Endothelial cell (in vitro differentiated cells): ENCODE results near the gene DISC1. TPM values are rescaled to one million over a fixed set of nuclear protein-coding genes. Genes with fewer than 3 reads are reported as not detected.

Source experiments
- DNase-seq: peaks from one replicate; pipeline ENCODE4 v3.0.0; 2021; ENCODE audit warnings: low spot score
- H3K27ac Mint-ChIP-seq: one replicate; pipeline ENCODE4 v1.8.0; 2021; ENCODE audit warnings: mixed read lengths, inconsistent platforms; ENCODE audit not compliant: unreplicated experiment
- H3K27me3 Mint-ChIP-seq: one replicate; pipeline ENCODE4 v1.8.0; 2021; ENCODE audit warnings: mild to moderate bottlenecking, moderate library complexity, mixed read lengths, inconsistent platforms; ENCODE audit not compliant: unreplicated experiment
- H3K36me3 Mint-ChIP-seq: one replicate; pipeline ENCODE4 v1.8.0; 2021; ENCODE audit warnings: mild to moderate bottlenecking, low read depth, mixed read lengths, inconsistent platforms; ENCODE audit not compliant: unreplicated experiment
- H3K4me1 Mint-ChIP-seq: one replicate; pipeline ENCODE4 v1.8.0; 2021; ENCODE audit warnings: mild to moderate bottlenecking, mixed read lengths, inconsistent platforms; ENCODE audit not compliant: unreplicated experiment
- H3K4me3 Mint-ChIP-seq: one replicate; pipeline ENCODE4 v1.8.0; 2021; ENCODE audit warnings: mild to moderate bottlenecking, mixed read lengths, inconsistent platforms; ENCODE audit not compliant: unreplicated experiment
- H3K9me3 Mint-ChIP-seq: one replicate; pipeline ENCODE4 v1.8.0; 2021; ENCODE audit warnings: mixed read lengths, inconsistent platforms; ENCODE audit not compliant: unreplicated experiment
- CTCF ChIP-seq: fragments of 200-600 bp; sonication (generic); IDR thresholded peaks from one replicate; pipeline ENCODE4 v1.5.0; 2021; ENCODE audit warnings: antibody characterized with exemption; ENCODE audit not compliant: unreplicated experiment
- total RNA-seq: library from RNA; stranded (reverse); fragmentation: NEBNext Ultra II Directional; extraction: Animal tissue kit (Norgen Biotek cat#: 25700); gene quantifications from one replicate; pipeline ENCODE4 v1.2.1, GENCODE V29; 2021; ENCODE audit not compliant: unreplicated experiment

DISC1 gene
- total RNA-seq, 1 donor from 2014 or later = 82.5 TPM

GRCh38 chr1:231734417-231734816 lies 107.8 kb downstream of the DISC1 start:
- TF ChIP-seq CTCF = no peak
- no peak overlapping the region for H3K27ac Mint-ChIP-seq
- no peak for DNase-seq
- H3K27me3 Mint-ChIP-seq = no peaks in the 10 kb centered on the region
- no peaks in the 10 kb centered on the region for H3K9me3 Mint-ChIP-seq
- H3K36me3 Mint-ChIP-seq = peaks cover 21% of the 10 kb centered on the region
- no peak overlapping the region for H3K4me3 Mint-ChIP-seq
- H3K4me1 Mint-ChIP-seq = no peaks in the 10 kb centered on the region

GRCh38 chr1:231735411-231735810 lies 108.8 kb downstream of the DISC1 start:
- DNase-seq = no peak
- peaks cover 28% of the 10 kb centered on the region for H3K36me3 Mint-ChIP-seq
- H3K27ac Mint-ChIP-seq = no peak overlapping the region
- no peaks in the 10 kb centered on the region for H3K4me1 Mint-ChIP-seq
- no peaks in the 10 kb centered on the region for H3K9me3 Mint-ChIP-seq
- TF ChIP-seq CTCF = no peak
- H3K4me3 Mint-ChIP-seq = no peak overlapping the region
- no peaks in the 10 kb centered on the region for H3K27me3 Mint-ChIP-seq

- H3K27ac Mint-ChIP-seq = no peak overlapping the region
- H3K4me3 Mint-ChIP-seq = no peak overlapping the region
- TF ChIP-seq CTCF = no peak
- H3K36me3 Mint-ChIP-seq = peaks cover 30% of the 10 kb centered on the region
- no peaks in the 10 kb centered on the region for H3K4me1 Mint-ChIP-seq
- H3K27me3 Mint-ChIP-seq = no peaks in the 10 kb centered on the region
- no peak for DNase-seq
- H3K9me3 Mint-ChIP-seq = no peaks in the 10 kb centered on the region
Measured at GRCh38 chr1:231735941-231736340, 109.4 kb downstream of the DISC1 start.

- Mint-ChIP-seq H3K36me3 (peaks cover 30% of the 10 kb centered on the region), H3K27me3 (no peaks in the 10 kb centered on the region), H3K4me3 (no peak overlapping the region), H3K9me3 (no peaks in the 10 kb centered on the region), H3K4me1 (no peaks in the 10 kb centered on the region), H3K27ac (no peak overlapping the region)
- TF ChIP-seq CTCF = no peak
- no peak for DNase-seq
Measured at GRCh38 chr1:231736464-231736863, 109.9 kb downstream of the DISC1 start.

GRCh38 chr1:231738554-231738953 lies 112.0 kb downstream of the DISC1 start:
- DNase-seq = no peak
- H3K9me3 Mint-ChIP-seq = no peaks in the 10 kb centered on the region
- no peak overlapping the region for H3K27ac Mint-ChIP-seq
- H3K36me3 Mint-ChIP-seq = peaks cover 28% of the 10 kb centered on the region
- H3K27me3 Mint-ChIP-seq = peaks cover 1% of the 10 kb centered on the region
- no peak for TF ChIP-seq CTCF
- H3K4me1 Mint-ChIP-seq = no peaks in the 10 kb centered on the region
- H3K4me3 Mint-ChIP-seq = no peak overlapping the region
